Measurements from ENCODE around the gene SCN1A. TPM values are rescaled to one million over a fixed set of nuclear protein-coding genes. Genes with fewer than 3 reads are reported as not detected.
"Not testable (repeated sequence)": the region's sequence is repeated elsewhere in the genome, so short reads cannot be mapped to it uniquely, and the experiment has no call there.

SCN1A gene
- total RNA-seq, 1 donor from 2014 or later, result not detected

GRCh38 chr2:166106431-166107015 is 21.3 kb downstream of the SCN1A start:
- H3K4me3 ChIP-seq (ENCODE audit: low read depth, low read length), result no peak overlapping the region
- no peak for DNase-seq (ENCODE audit: low read depth)
- TF ChIP-seq, protein P1, sequence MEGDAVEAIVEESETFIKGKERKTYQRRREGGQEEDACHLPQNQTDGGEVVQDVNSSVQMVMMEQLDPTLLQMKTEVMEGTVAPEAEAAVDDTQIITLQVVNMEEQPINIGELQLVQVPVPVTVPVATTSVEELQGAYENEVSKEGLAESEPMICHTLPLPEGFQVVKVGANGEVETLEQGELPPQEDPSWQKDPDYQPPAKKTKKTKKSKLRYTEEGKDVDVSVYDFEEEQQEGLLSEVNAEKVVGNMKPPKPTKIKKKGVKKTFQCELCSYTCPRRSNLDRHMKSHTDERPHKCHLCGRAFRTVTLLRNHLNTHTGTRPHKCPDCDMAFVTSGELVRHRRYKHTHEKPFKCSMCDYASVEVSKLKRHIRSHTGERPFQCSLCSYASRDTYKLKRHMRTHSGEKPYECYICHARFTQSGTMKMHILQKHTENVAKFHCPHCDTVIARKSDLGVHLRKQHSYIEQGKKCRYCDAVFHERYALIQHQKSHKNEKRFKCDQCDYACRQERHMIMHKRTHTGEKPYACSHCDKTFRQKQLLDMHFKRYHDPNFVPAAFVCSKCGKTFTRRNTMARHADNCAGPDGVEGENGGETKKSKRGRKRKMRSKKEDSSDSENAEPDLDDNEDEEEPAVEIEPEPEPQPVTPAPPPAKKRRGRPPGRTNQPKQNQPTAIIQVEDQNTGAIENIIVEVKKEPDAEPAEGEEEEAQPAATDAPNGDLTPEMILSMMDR (conservative IDR thresholded peaks at IDR 0.05; ENCODE audit: low read depth, low read length), result peak; percentile 53

GRCh38 chr2:166104773-166105172 is 23.0 kb downstream of the SCN1A start:
- no peak for DNase-seq (ENCODE audit: low read depth)
- H3K4me3 ChIP-seq (ENCODE audit: low read depth, low read length), result no peak overlapping the region
- TF ChIP-seq, protein P1 (conservative IDR thresholded peaks at IDR 0.05; ENCODE audit: low read depth, low read length), result no peak

GRCh38 chr2:166104084-166104483 is 23.7 kb downstream of the SCN1A start:
- no peak for DNase-seq (ENCODE audit: low read depth)
- TF ChIP-seq, protein P1 (conservative IDR thresholded peaks at IDR 0.05; ENCODE audit: low read depth, low read length), result no peak
- H3K4me3 ChIP-seq (ENCODE audit: low read depth, low read length), result no peak overlapping the region

DNA sequence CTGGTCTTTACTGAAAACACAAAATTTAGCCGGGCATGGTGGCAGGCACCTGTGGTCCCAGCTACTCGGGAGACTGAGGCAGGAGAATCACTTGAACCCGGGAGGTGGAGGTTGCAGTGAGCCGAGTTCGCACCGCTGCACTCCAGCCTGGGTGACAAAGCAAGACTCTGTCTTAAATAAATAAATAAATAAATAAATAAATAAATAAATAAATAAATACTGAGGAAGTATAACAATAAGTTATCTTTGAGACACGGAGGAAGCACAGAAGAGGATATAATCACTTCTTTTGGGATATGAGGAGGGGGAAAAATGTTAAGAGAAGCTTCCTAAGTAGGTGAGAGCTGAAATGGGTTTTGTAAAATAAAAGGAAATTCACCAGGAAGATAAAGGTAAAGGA is 24.5 kb downstream of the SCN1A start:
- H3K4me3 ChIP-seq (ENCODE audit: low read depth, low read length); DNase-seq (ENCODE audit: low read depth): not testable (repeated sequence)

DNA sequence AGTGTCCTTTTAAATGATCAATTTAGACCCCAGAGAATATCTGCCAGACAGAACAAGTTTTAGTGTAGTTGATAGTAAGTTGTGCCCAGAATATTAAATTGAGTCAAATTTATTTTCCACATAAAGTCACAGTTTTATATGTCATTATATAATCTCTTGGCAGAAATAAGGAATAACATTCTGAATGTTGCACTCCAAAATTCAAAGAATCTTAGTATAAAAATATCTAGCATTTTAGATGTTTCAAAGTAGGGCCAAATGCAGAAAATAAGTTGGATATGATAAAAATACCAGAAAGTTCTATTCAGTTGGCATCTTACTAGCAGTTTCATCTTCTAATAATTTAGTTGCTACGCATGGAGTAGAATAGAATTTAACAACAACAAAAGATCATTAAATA is 33.5 kb downstream of the SCN1A start:
- H3K4me3 ChIP-seq (ENCODE audit: low read depth, low read length), result no peak overlapping the region
- no peak for DNase-seq (ENCODE audit: low read depth)
- TF ChIP-seq, protein P1 (conservative IDR thresholded peaks at IDR 0.05; ENCODE audit: low read depth, low read length), result no peak

GRCh38 chr2:166092889-166093288 is 34.9 kb downstream of the SCN1A start:
- TF ChIP-seq, protein P1 (conservative IDR thresholded peaks at IDR 0.05; ENCODE audit: low read depth, low read length), result no peak
- no peak for DNase-seq (ENCODE audit: low read depth)
- H3K4me3 ChIP-seq (ENCODE audit: low read depth, low read length), result no peak overlapping the region

- DNase-seq (ENCODE audit: low read depth), result no peak
- H3K4me3 ChIP-seq (ENCODE audit: low read depth, low read length), result no peak overlapping the region
- TF ChIP-seq, protein P1 (conservative IDR thresholded peaks at IDR 0.05; ENCODE audit: low read depth, low read length), result no peak
These were observed 36.4 kb downstream of the SCN1A start for GRCh38 chr2:166091439-166091838.
